ENCODE data around the gene MTPN. TPM values are rescaled to one million over a fixed set of nuclear protein-coding genes. Genes with fewer than 3 reads are reported as not detected.

MTPN gene
- total RNA-seq, 6 experiments from 2014 or later, result 242 to 306 (median 273) TPM

DNA sequence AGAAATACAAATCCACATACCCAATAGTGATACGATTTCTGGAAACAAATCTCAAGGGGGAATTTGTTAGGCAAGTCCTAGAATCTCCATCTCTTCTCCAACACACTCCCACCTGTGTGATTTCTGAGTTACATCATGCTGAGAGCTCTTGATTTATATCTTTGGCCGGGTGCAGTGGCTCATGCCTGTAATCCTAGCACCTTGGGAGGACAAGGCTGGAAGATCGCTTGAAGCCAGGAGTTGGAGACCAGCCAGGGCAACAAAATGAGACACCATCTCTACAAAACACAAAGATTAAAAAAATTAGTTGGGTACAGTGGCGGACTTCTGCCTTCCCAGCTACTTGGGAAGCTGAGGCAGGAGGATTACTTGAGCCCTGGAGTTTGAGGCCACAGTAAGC is 1.5 kb upstream of the MTPN start:
- no peak for TF ChIP-seq CTCF (IDR thresholded peaks at IDR 0.05)
- Mint-ChIP-seq H3K4me3 (no peak overlapping the region), H3K4me1 (ENCODE audit: low read depth) (peaks cover 66% of the 10 kb centered on the region), H3K27me3 (ENCODE audit: insufficient read depth) (no peaks in the 10 kb centered on the region), H3K9me3 (no peaks in the 10 kb centered on the region; the same call in 1 of the 2 replicates), H3K27ac (no peak overlapping the region), H3K36me3 (ENCODE audit: low read depth) (peaks cover 16% of the 10 kb centered on the region)
- no peak for DNase-seq

DNA sequence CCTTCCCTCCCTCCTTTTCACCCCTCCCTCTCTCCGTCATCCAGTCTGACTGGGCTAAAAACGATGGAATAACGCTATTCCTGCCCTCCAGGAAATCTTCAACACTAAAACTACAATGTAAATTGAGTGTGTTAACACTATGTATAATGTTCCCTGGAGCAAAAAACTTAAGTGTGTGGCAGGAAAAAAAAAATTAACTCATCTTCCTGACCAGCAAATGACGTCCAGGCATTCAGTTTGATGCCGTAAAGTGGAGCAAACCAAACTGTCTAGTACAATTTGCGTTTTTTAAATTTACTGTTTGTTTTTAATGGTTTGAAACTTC is 545 bp upstream of the MTPN start:
- TF ChIP-seq CTCF (IDR thresholded peaks at IDR 0.05), result no peak
- peaks cover 16% of the 10 kb centered on the region for H3K36me3 Mint-ChIP-seq (ENCODE audit: low read depth)
- no peaks in the 10 kb centered on the region for H3K27me3 Mint-ChIP-seq (ENCODE audit: insufficient read depth)
- peaks cover 74% of the 10 kb centered on the region for H3K4me1 Mint-ChIP-seq (ENCODE audit: low read depth)
- H3K9me3 Mint-ChIP-seq, result no peaks in the 10 kb centered on the region; the same call in 1 of the 2 replicates
- peak overlapping the region; percentile 95 for H3K4me3 Mint-ChIP-seq
- no peak for DNase-seq
- H3K27ac Mint-ChIP-seq, result peak overlapping the region; percentile 89

- Mint-ChIP-seq H3K4me3 (peak overlapping the region; percentile 95), H3K27ac (peak overlapping the region; percentile 89), H3K9me3 (no peaks in the 10 kb centered on the region; the same call in 1 of the 2 replicates), H3K36me3 (ENCODE audit: low read depth) (peaks cover 16% of the 10 kb centered on the region), H3K27me3 (ENCODE audit: insufficient read depth) (no peaks in the 10 kb centered on the region), H3K4me1 (ENCODE audit: low read depth) (peaks cover 68% of the 10 kb centered on the region)
- no peak for DNase-seq
- TF ChIP-seq CTCF (IDR thresholded peaks at IDR 0.05), result no peak
These were observed 700 bp downstream of the MTPN start for GRCh38 chr7:135976312-135977006.

DNA sequence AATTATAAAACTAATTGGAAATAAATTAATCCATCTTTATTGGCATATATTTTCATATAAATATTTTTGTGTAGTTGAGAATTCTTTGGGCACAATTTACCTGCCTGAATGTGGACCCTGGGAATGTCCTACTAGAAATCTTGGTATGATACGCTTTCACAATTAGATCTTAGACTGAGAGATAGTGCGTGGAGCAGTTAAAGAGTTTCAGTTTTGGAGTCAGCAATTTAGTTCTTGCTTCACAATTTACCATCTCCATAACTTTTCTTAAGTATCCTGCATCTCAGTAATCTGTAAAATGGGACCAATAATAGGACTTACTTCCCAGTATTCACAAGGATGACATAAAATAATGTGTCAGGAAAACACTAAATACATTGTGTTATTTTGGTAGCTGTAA is 2.0 kb downstream of the MTPN start:
- Mint-ChIP-seq H3K27ac (no peak overlapping the region), H3K36me3 (ENCODE audit: low read depth) (peaks cover 16% of the 10 kb centered on the region), H3K4me3 (peak overlapping the region; percentile 95), H3K9me3 (no peaks in the 10 kb centered on the region; the same call in 1 of the 2 replicates), H3K27me3 (ENCODE audit: insufficient read depth) (no peaks in the 10 kb centered on the region), H3K4me1 (ENCODE audit: low read depth) (peaks cover 56% of the 10 kb centered on the region)
- DNase-seq, result no peak
- no peak for TF ChIP-seq CTCF (IDR thresholded peaks at IDR 0.05)

- Mint-ChIP-seq H3K9me3 (no peaks in the 10 kb centered on the region; the same call in 1 of the 2 replicates), H3K27me3 (ENCODE audit: insufficient read depth) (no peaks in the 10 kb centered on the region), H3K4me1 (ENCODE audit: low read depth) (peaks cover 51% of the 10 kb centered on the region), H3K36me3 (ENCODE audit: low read depth) (peaks cover 16% of the 10 kb centered on the region), H3K27ac (0 out of 2 replicates have a peak overlapping the region, but pooled peaks have one; percentile 5), H3K4me3 (peak overlapping the region; percentile 5; the same call in 1 of the 2 replicates)
- no peak for TF ChIP-seq CTCF (IDR thresholded peaks at IDR 0.05)
- no peak for DNase-seq
These were observed 2.5 kb downstream of the MTPN start for GRCh38 chr7:135974667-135975066.
